ACC112 (cell line): Measurements from ENCODE around the gene IMMP2L.

Experiments used
- H2AFZ ChIP-seq: fragments of 200-600 bp; sonication (generic); one replicate; pipeline ENCODE4 v1.6.0; 2017; ENCODE audit warnings: antibody characterized with exemption, low read length; ENCODE audit not compliant: unreplicated experiment
- H3K27ac ChIP-seq: fragments of 200-600 bp; sonication (generic); 2 replicates; pipeline ENCODE4 v1.5.1; 2014; ENCODE audit warnings: low read depth, mild to moderate bottlenecking, antibody characterized with exemption, low read length, moderate library complexity
- H3K27me3 ChIP-seq: fragments of 200-600 bp; sonication (generic); 2 replicates; pipeline ENCODE4 v1.6.1; 2014; ENCODE audit warnings: mild to moderate bottlenecking, antibody characterized with exemption, low read length, moderate library complexity, mixed read lengths; ENCODE audit not compliant: insufficient read depth
- H3K36me3 ChIP-seq: fragments of 200-600 bp; sonication (generic); 2 replicates; pipeline ENCODE4 v1.6.1; 2016; ENCODE audit warnings: mild to moderate bottlenecking, antibody characterized with exemption, low read length, moderate library complexity, mixed read lengths; ENCODE audit not compliant: insufficient read depth
- H3K4me1 ChIP-seq: fragments of 200-600 bp; sonication (generic); one replicate; pipeline ENCODE4 v1.6.1; 2016; ENCODE audit warnings: low read length, mixed read lengths; ENCODE audit not compliant: insufficient read depth, unreplicated experiment, control insufficient read depth
- H3K4me3 ChIP-seq: fragments of 200-600 bp; sonication (generic); 2 replicates; pipeline ENCODE4 v1.5.1; 2014; ENCODE audit warnings: mild to moderate bottlenecking, low read depth, low read length
- H3K79me2 ChIP-seq: fragments of 200-600 bp; sonication (generic); one replicate; pipeline ENCODE4 v1.6.0; 2016; ENCODE audit warnings: low read length; ENCODE audit not compliant: control insufficient read depth, unreplicated experiment, insufficient read depth

The IMMP2L gene

GRCh38 chr7:110720626-110721025 is 841.7 kb downstream of the IMMP2L start:
- Histone ChIP-seq H3K4me1 (no peaks in the 10 kb centered on the region), H2AFZ (no peak overlapping the region), H3K36me3 (no peaks in the 10 kb centered on the region), H3K27me3 (no peaks in the 10 kb centered on the region), H3K27ac (no peak overlapping the region), H3K79me2 (no peaks in the 10 kb centered on the region), H3K4me3 (no peak overlapping the region)

- H3K27me3 ChIP-seq, result no peaks in the 10 kb centered on the region
- H3K4me1 ChIP-seq, result no peaks in the 10 kb centered on the region
- no peaks in the 10 kb centered on the region for H3K79me2 ChIP-seq
- H3K4me3 ChIP-seq, result no peak overlapping the region
- H3K27ac ChIP-seq, result no peak overlapping the region
- H3K36me3 ChIP-seq, result no peaks in the 10 kb centered on the region
- H2AFZ ChIP-seq, result no peak overlapping the region
Measured at GRCh38 chr7:110719741-110720140, 842.6 kb downstream of the IMMP2L start.

- no peak overlapping the region for H3K4me3 ChIP-seq
- H3K27ac ChIP-seq, result no peak overlapping the region
- H3K36me3 ChIP-seq, result no peaks in the 10 kb centered on the region
Measured at GRCh38 chr7:110718503-110719205, 843.6 kb downstream of the IMMP2L start.

GRCh38 chr7:110704225-110704624 is 858.1 kb downstream of the IMMP2L start:
- Histone ChIP-seq H3K27me3 (no peaks in the 10 kb centered on the region), H3K27ac (no peak overlapping the region)

More at GRCh38 chr7:110718503-110719205, 843.6 kb downstream of the IMMP2L start:
- Histone ChIP-seq H3K27me3 (no peaks in the 10 kb centered on the region), H3K79me2 (no peaks in the 10 kb centered on the region), H2AFZ (no peak overlapping the region), H3K4me1 (no peaks in the 10 kb centered on the region)

GRCh38 chr7:110698576-110698975 is 863.7 kb downstream of the IMMP2L start:
- no peaks in the 10 kb centered on the region for H3K79me2 ChIP-seq
- no peak overlapping the region for H2AFZ ChIP-seq
- no peaks in the 10 kb centered on the region for H3K27me3 ChIP-seq
- H3K27ac ChIP-seq, result no peak overlapping the region
- H3K4me1 ChIP-seq, result no peaks in the 10 kb centered on the region
- H3K4me3 ChIP-seq, result no peak overlapping the region
- H3K36me3 ChIP-seq, result no peaks in the 10 kb centered on the region

More at GRCh38 chr7:110704225-110704624, 858.1 kb downstream of the IMMP2L start:
- Histone ChIP-seq H2AFZ (no peak overlapping the region), H3K79me2 (no peaks in the 10 kb centered on the region), H3K4me1 (no peaks in the 10 kb centered on the region), H3K4me3 (no peak overlapping the region), H3K36me3 (no peaks in the 10 kb centered on the region)

GRCh38 chr7:110693344-110693743 is 868.9 kb downstream of the IMMP2L start:
- H3K79me2 ChIP-seq, result no peaks in the 10 kb centered on the region
- H3K27ac ChIP-seq, result no peak overlapping the region
- H3K27me3 ChIP-seq, result no peaks in the 10 kb centered on the region
- H3K4me3 ChIP-seq, result no peak overlapping the region
- H3K36me3 ChIP-seq, result no peaks in the 10 kb centered on the region
- H3K4me1 ChIP-seq, result no peaks in the 10 kb centered on the region
- H2AFZ ChIP-seq, result no peak overlapping the region

GRCh38 chr7:110688908-110689307 is 873.4 kb downstream of the IMMP2L start:
- Histone ChIP-seq H3K4me1 (no peaks in the 10 kb centered on the region), H3K27me3 (no peaks in the 10 kb centered on the region), H3K4me3 (no peak overlapping the region), H3K27ac (no peak overlapping the region), H3K36me3 (no peaks in the 10 kb centered on the region), H2AFZ (no peak overlapping the region), H3K79me2 (no peaks in the 10 kb centered on the region)

- Histone ChIP-seq H2AFZ (no peak overlapping the region), H3K27me3 (no peaks in the 10 kb centered on the region), H3K79me2 (no peaks in the 10 kb centered on the region), H3K36me3 (no peaks in the 10 kb centered on the region), H3K27ac (no peak overlapping the region), H3K4me3 (no peak overlapping the region), H3K4me1 (no peaks in the 10 kb centered on the region)
Measured at GRCh38 chr7:110685899-110686298, 876.4 kb downstream of the IMMP2L start.

- H3K27me3 ChIP-seq, result no peaks in the 10 kb centered on the region
- no peaks in the 10 kb centered on the region for H3K79me2 ChIP-seq
- no peaks in the 10 kb centered on the region for H3K36me3 ChIP-seq
- no peak overlapping the region for H3K27ac ChIP-seq
- H3K4me1 ChIP-seq, result no peaks in the 10 kb centered on the region
- no peak overlapping the region for H3K4me3 ChIP-seq
- H2AFZ ChIP-seq, result no peak overlapping the region
Measured at GRCh38 chr7:110681941-110682340, 880.4 kb downstream of the IMMP2L start.

GRCh38 chr7:110677405-110677804 is 884.9 kb downstream of the IMMP2L start:
- no peak overlapping the region for H3K27ac ChIP-seq
- no peaks in the 10 kb centered on the region for H3K36me3 ChIP-seq
- no peak overlapping the region for H3K4me3 ChIP-seq
- H3K27me3 ChIP-seq, result no peaks in the 10 kb centered on the region
- no peak overlapping the region for H2AFZ ChIP-seq
- no peaks in the 10 kb centered on the region for H3K4me1 ChIP-seq
- H3K79me2 ChIP-seq, result no peaks in the 10 kb centered on the region

GRCh38 chr7:110676785-110677184 is 885.5 kb downstream of the IMMP2L start:
- H3K4me1 ChIP-seq, result no peaks in the 10 kb centered on the region
- no peak overlapping the region for H3K4me3 ChIP-seq
- no peaks in the 10 kb centered on the region for H3K36me3 ChIP-seq
- no peaks in the 10 kb centered on the region for H3K79me2 ChIP-seq
- H3K27ac ChIP-seq, result no peak overlapping the region
- no peak overlapping the region for H2AFZ ChIP-seq
- H3K27me3 ChIP-seq, result no peaks in the 10 kb centered on the region
